Astrocyte (in vitro differentiated cells and primary cell): ENCODE results near the gene DOCK2. TPM values are rescaled to one million over a fixed set of nuclear protein-coding genes. Genes with fewer than 3 reads are reported as not detected.

ENCODE experiments used
- DNase-seq: peaks from one replicate; pipeline ENCODE4 v3.0.0-alpha.2; 2010; ENCODE audit warnings: low read depth
- FAIRE-seq: peaks from 2 replicates; lab custom pipeline; 2011; peaks lifted over from hg19 to GRCh38; lab: Jason Lieb, UNC
- H2AFZ ChIP-seq: 2 replicates; pipeline ENCODE4 v1.6.0; 2012; ENCODE audit warnings: low read depth, low read length, inconsistent platforms
- H3K27ac ChIP-seq: 2 replicates; pipeline ENCODE4 v1.5.1; 2011; ENCODE audit warnings: low read depth, low read length, inconsistent platforms
- H3K27me3 ChIP-seq: 2 replicates; pipeline ENCODE4 v1.6.0; 2011; ENCODE audit warnings: low read length, inconsistent platforms; ENCODE audit not compliant: insufficient read depth
- H3K36me3 ChIP-seq: 2 replicates; pipeline ENCODE4 v1.5.1; 2011; ENCODE audit warnings: low read length, inconsistent platforms; ENCODE audit not compliant: insufficient read depth
- H3K4me1 ChIP-seq: 2 replicates; pipeline ENCODE4 v1.5.1; 2011; ENCODE audit warnings: low read length, inconsistent platforms; ENCODE audit not compliant: insufficient read depth
- H3K4me2 ChIP-seq: 2 replicates; pipeline ENCODE4 v1.6.0; 2012; ENCODE audit warnings: low read length, inconsistent platforms
- H3K4me3 ChIP-seq: 2 replicates; pipeline ENCODE4 v1.5.1; 2011; ENCODE audit warnings: low read depth, mild to moderate bottlenecking, low read length, inconsistent platforms; ENCODE audit not compliant: insufficient read depth
- H3K79me2 ChIP-seq: 2 replicates; pipeline ENCODE4 v1.6.0; 2012; ENCODE audit warnings: mild to moderate bottlenecking, low read length, inconsistent platforms; ENCODE audit not compliant: insufficient read depth
- H3K9ac ChIP-seq: 2 replicates; pipeline ENCODE4 v1.6.0; 2012; ENCODE audit warnings: mild to moderate bottlenecking, low read length, inconsistent platforms
- H3K9me3 ChIP-seq: 2 replicates; pipeline ENCODE4 v1.5.1; 2012; ENCODE audit warnings: low read depth, mild to moderate bottlenecking, low read length, inconsistent platforms; ENCODE audit not compliant: insufficient read depth
- H4K20me1 ChIP-seq: 2 replicates; pipeline ENCODE4 v1.6.0; 2012; ENCODE audit warnings: low read length, inconsistent platforms; ENCODE audit not compliant: insufficient read depth
- H3K27ac Mint-ChIP-seq: one replicate; pipeline ENCODE4 v1.8.0; 2021; ENCODE audit warnings: mild to moderate bottlenecking, mixed read lengths; ENCODE audit not compliant: unreplicated experiment
- H3K27me3 Mint-ChIP-seq: one replicate; pipeline ENCODE4 v1.8.0; 2021; ENCODE audit warnings: low read depth, mixed read lengths; ENCODE audit not compliant: unreplicated experiment
- H3K36me3 Mint-ChIP-seq: one replicate; pipeline ENCODE4 v1.8.0; 2021; ENCODE audit warnings: low read depth, mixed read lengths; ENCODE audit not compliant: unreplicated experiment
- H3K4me1 Mint-ChIP-seq: one replicate; pipeline ENCODE4 v1.8.0; 2021; ENCODE audit warnings: low read depth, mixed read lengths; ENCODE audit not compliant: unreplicated experiment
- H3K4me3 Mint-ChIP-seq: one replicate; pipeline ENCODE4 v1.8.0; 2021; ENCODE audit warnings: mild to moderate bottlenecking, moderate library complexity, mixed read lengths; ENCODE audit not compliant: unreplicated experiment
- H3K9me3 Mint-ChIP-seq: one replicate; pipeline ENCODE4 v1.8.0; 2021; ENCODE audit warnings: mild to moderate bottlenecking, mixed read lengths; ENCODE audit not compliant: unreplicated experiment
- CTCF ChIP-seq: IDR thresholded peaks from 2 replicates; pipeline ENCODE4 v1.5.1; 2011; ENCODE audit warnings: low read depth, mild to moderate bottlenecking, inconsistent platforms, low read length, moderate library complexity; ENCODE audit not compliant: insufficient read depth
- EZH2 ChIP-seq: IDR thresholded peaks from 2 replicates; pipeline ENCODE4 v1.6.1; 2012; ENCODE audit warnings: mild to moderate bottlenecking, low read length, inconsistent platforms; ENCODE audit not compliant: insufficient read depth
- total RNA-seq: library from RNA; stranded (reverse); gene quantifications from 2 replicates; pipeline ENCODE4 v1.2.1, GENCODE V29; 2021

The DOCK2 gene
- total RNA-seq, 1 donor from 2014 or later: 0.66 TPM

GRCh38 chr5:170114271-170114670 is 477.2 kb downstream of the DOCK2 start:
- Histone ChIP-seq H3K9me3 (no peaks in the 10 kb centered on the region), H3K9ac (no peak overlapping the region), H3K27me3 (no peaks in the 10 kb centered on the region), H3K4me2 (no peak overlapping the region), H2AFZ (no peak overlapping the region), H3K4me1 (no peaks in the 10 kb centered on the region), H3K79me2 (no peaks in the 10 kb centered on the region), H3K4me3 (no peak overlapping the region), H3K27ac (no peak overlapping the region), H4K20me1 (no peaks in the 10 kb centered on the region), H3K36me3 (no peaks in the 10 kb centered on the region)
- Mint-ChIP-seq H3K9me3 (peaks cover 2% of the 10 kb centered on the region), H3K4me1 (no peaks in the 10 kb centered on the region), H3K27ac (no peak overlapping the region), H3K36me3 (no peaks in the 10 kb centered on the region), H3K27me3 (peaks cover 16% of the 10 kb centered on the region), H3K4me3 (no peak overlapping the region)
- DNase-seq (no peak), FAIRE-seq (no peak)
- TF ChIP-seq EZH2 (no peak), CTCF (no peak)

- FAIRE-seq (no peak), DNase-seq (no peak)
- peaks cover 13% of the 10 kb centered on the region for H3K27me3 Mint-ChIP-seq
- Histone ChIP-seq H3K27ac (no peak overlapping the region), H3K4me3 (no peak overlapping the region), H3K36me3 (no peaks in the 10 kb centered on the region), H2AFZ (no peak overlapping the region), H3K9ac (no peak overlapping the region), H4K20me1 (no peaks in the 10 kb centered on the region), H3K4me1 (no peaks in the 10 kb centered on the region), H3K79me2 (no peaks in the 10 kb centered on the region), H3K9me3 (no peaks in the 10 kb centered on the region), H3K27me3 (no peaks in the 10 kb centered on the region), H3K4me2 (no peak overlapping the region)
- no peak overlapping the region for H3K4me3 Mint-ChIP-seq
- no peak overlapping the region for H3K27ac Mint-ChIP-seq
- no peak for TF ChIP-seq CTCF
- TF ChIP-seq EZH2: no peak
- peaks cover 4% of the 10 kb centered on the region for H3K4me1 Mint-ChIP-seq
- peaks cover 2% of the 10 kb centered on the region for H3K9me3 Mint-ChIP-seq
- H3K36me3 Mint-ChIP-seq: no peaks in the 10 kb centered on the region
These were observed 478.9 kb downstream of the DOCK2 start for GRCh38 chr5:170115925-170116324.

GRCh38 chr5:170117736-170118135 is 480.7 kb downstream of the DOCK2 start:
- no peak overlapping the region for H3K27ac Mint-ChIP-seq
- Histone ChIP-seq H3K27ac (no peak overlapping the region), H3K4me3 (no peak overlapping the region), H3K27me3 (no peaks in the 10 kb centered on the region), H3K79me2 (no peaks in the 10 kb centered on the region), H4K20me1 (no peaks in the 10 kb centered on the region), H3K9ac (no peak overlapping the region), H3K9me3 (no peaks in the 10 kb centered on the region), H3K4me1 (no peaks in the 10 kb centered on the region), H3K4me2 (no peak overlapping the region), H2AFZ (no peak overlapping the region), H3K36me3 (no peaks in the 10 kb centered on the region)
- no peak for FAIRE-seq
- H3K4me3 Mint-ChIP-seq: no peak overlapping the region
- TF ChIP-seq CTCF (no peak), EZH2 (no peak)
- no peak for DNase-seq
- H3K4me1 Mint-ChIP-seq: peaks cover 13% of the 10 kb centered on the region
- peaks cover 2% of the 10 kb centered on the region for H3K9me3 Mint-ChIP-seq
- H3K36me3 Mint-ChIP-seq: no peaks in the 10 kb centered on the region
- peaks cover 9% of the 10 kb centered on the region for H3K27me3 Mint-ChIP-seq
